ENCODE measurements around the gene WASHC2A. TPM values are rescaled to one million over a fixed set of nuclear protein-coding genes. Genes with fewer than 3 reads are reported as not detected.
"Not testable (repeated sequence)": the region's sequence is repeated elsewhere in the genome, so short reads cannot be mapped to it uniquely, and the experiment has no call there.

WASHC2A gene
- total RNA-seq, 4 donors from 2014 or later = 53.7 to 74.8 (median 61.3) TPM

GRCh38 chr10:50174788-50175525, 107.2 kb downstream of the WASHC2A start:
- in situ Hi-C loops (cut with MboI; ENCODE audit: low pct_ligation_motif_present in 1 of 4, low pct_unique_long_range_greater_than_20kb in 1 of 4, low sequenced_read_pairs in 3 of 4); H3K27me3 ChIP-seq; DNase-seq; H3K4me3 ChIP-seq; H3K36me3 ChIP-seq; H3K9me3 ChIP-seq; H3K27ac ChIP-seq; H3K4me1 ChIP-seq; intact Hi-C loops (cut with DNase I; ENCODE audit: low total_unique reads): not testable (repeated sequence)
- 33 to 44% methylated on average over 2 to 3 of the region's 3 CpGs for WGBS, 2 donors (ENCODE audit: low coverage in 1 of 2)

Other genes with a start within 250 kb of the WASHC2A start
- gene PARG, start 125.9 kb upstream of the WASHC2A start, total RNA-seq = 10 to 100 TPM in 3 of 4 donors, 1 to 10 TPM in 1; 9.7 to 30.8 (median 24.7) TPM
- gene TIMM23B, start 125.9 kb upstream of the WASHC2A start, total RNA-seq = 10 to 100 TPM; 11.9 to 41.4 (median 24.0) TPM
- gene AGAP6, start 79.5 kb upstream of the WASHC2A start, total RNA-seq = 10 to 100 TPM; 15.0 to 40.0 (median 23.2) TPM
- under 1 TPM; 0.32 to 0.75 (median 0.40) TPM for gene ASAH2, start 183.6 kb downstream of the WASHC2A start, total RNA-seq